Stimulated activated CD8-positive, alpha-beta memory T cell treated with anti-CD3 and anti-CD28 coated beads, Interleukin-2, amount 100 ng/mL, for 48 hours (primary cell): ENCODE measurements around the gene STAB1.
"Not testable (repeated sequence)": the region's sequence is repeated elsewhere in the genome, so short reads cannot be mapped to it uniquely, and the experiment has no call there.

Experiments
- DNase-seq, 2 donors: peaks; one replicate each; pipeline ENCODE4 v3.0.0-alpha.2; 2020; ENCODE audit warnings: low read depth in 2 of 2

The STAB1 gene

GRCh38 chr3:52522651-52523251 lies 27.6 kb downstream of the STAB1 start:
- no peak for DNase-seq

- no peak for DNase-seq
Observed at GRCh38 chr3:52523386-52524257, 28.5 kb downstream of the STAB1 start.

- DNase-seq, result no peak
Observed at GRCh38 chr3:52524258-52524751, 29.2 kb downstream of the STAB1 start.

- DNase-seq, result no peak
Observed at GRCh38 chr3:52524752-52525679, 29.9 kb downstream of the STAB1 start.

GRCh38 chr3:52525680-52526561 lies 30.8 kb downstream of the STAB1 start:
- no peak for DNase-seq

GRCh38 chr3:52526671-52527038 lies 31.5 kb downstream of the STAB1 start:
- not testable (repeated sequence) for DNase-seq

GRCh38 chr3:52527039-52527731 lies 32.0 kb downstream of the STAB1 start:
- no peak for DNase-seq

- DNase-seq, result no peak
Observed at GRCh38 chr3:52527732-52528585, 32.8 kb downstream of the STAB1 start.

GRCh38 chr3:52528586-52529375 lies 33.6 kb downstream of the STAB1 start:
- DNase-seq, result no peak

GRCh38 chr3:52529376-52530333 lies 34.5 kb downstream of the STAB1 start:
- DNase-seq, result no peak

GRCh38 chr3:52530918-52531826 lies 36.0 kb downstream of the STAB1 start:
- no peak for DNase-seq

- no peak for DNase-seq
Observed at GRCh38 chr3:52531860-52532516, 36.9 kb downstream of the STAB1 start.

GRCh38 chr3:52532517-52532837 lies 37.3 kb downstream of the STAB1 start:
- DNase-seq, result no peak

GRCh38 chr3:52532838-52533622 lies 37.9 kb downstream of the STAB1 start:
- peak in 1 of 2 donors; percentile 28 for DNase-seq

GRCh38 chr3:52533623-52534280 lies 38.6 kb downstream of the STAB1 start, which contains the start of gene NT5DC2:
Gene NT5DC2, minus strand, starts transcription at chr3:52533857. Its CDS starts 120 bp downstream, at chr3:52533737.
- DNase-seq, result peak; percentile 56 to 73
